Esophagus squamous epithelium (tissue), 5 donors: ENCODE results near the gene INSYN2B. TPM values are rescaled to one million over a fixed set of nuclear protein-coding genes. Genes with fewer than 3 reads are reported as not detected.
"Not testable (repeated sequence)": the region's sequence is repeated elsewhere in the genome, so short reads cannot be mapped to it uniquely, and the experiment has no call there.

Experiments used
- DNase-seq: peaks from one replicate; lab custom pipeline; 2025; lab: John Stamatoyannopoulos, UW
- H3K27ac ChIP-seq, 4 donors: fragments of 200-600 bp; sonication (generic); one replicate each; pipeline ENCODE4 v1.5.1; 2016 to 2019; ENCODE audit warnings: mild to moderate bottlenecking in 1 of 4
- H3K27me3 ChIP-seq, 4 donors: fragments of 200-600 bp; sonication (generic); 1 replicate in 3 of 4; 2 replicates in 1 of 4; pipeline versions ENCODE4 v1.5.1 to v1.6.0; 2017 to 2021; ENCODE audit warnings: antibody characterized with exemption in 1 of 4
- H3K36me3 ChIP-seq, 3 donors: fragments of 200-600 bp; sonication (generic); one replicate each; pipeline ENCODE4 v1.5.1; 2016 to 2019
- H3K4me1 ChIP-seq, 3 donors: fragments of 200-600 bp; sonication (generic); one replicate each; pipeline ENCODE4 v1.5.1; 2017 to 2019
- H3K4me3 ChIP-seq, 4 donors: fragments of 200-600 bp; sonication (generic); 1 replicate in 3 of 4; 2 replicates in 1 of 4; pipeline ENCODE4 v1.5.1; 2016 to 2019; ENCODE audit warnings: mild to moderate bottlenecking in 2 of 4, moderate library complexity in 1 of 4
- H3K9me3 ChIP-seq, 3 donors: fragments of 200-600 bp; sonication (generic); one replicate each; pipeline ENCODE4 v1.5.1; 2016 to 2019
- CTCF ChIP-seq, 6 experiments: fragments of 450-650 bp in 4 of 6; fragments of 200-600 bp in 2 of 6; sonication (generic) in 2 of 6; IDR thresholded peaks; one replicate each; pipeline ENCODE4 v1.5.1; 2016 to 2019; ENCODE audit warnings: antibody characterized with exemption in 6 of 6, mild to moderate bottlenecking in 4 of 6, moderate library complexity in 4 of 6
- POLR2A ChIP-seq, 4 donors: fragments of 450-650 bp; IDR thresholded peaks; one replicate each; pipeline ENCODE4 v1.6.1; 2017; ENCODE audit warnings: antibody characterized with exemption in 4 of 4, mild to moderate bottlenecking in 4 of 4, moderate library complexity in 3 of 4
- WGBS, 2 donors: methylation state at CpG; one replicate each; pipeline ENCODE4 v1.1.5; 2018; 5-methylcytosine and 5-hydroxymethylcytosine counted together
- intact Hi-C: fragments of 100-400 bp; cut with DNase I; formaldehyde crosslinking; loops from one replicate; pipeline ENCODE4 v1.15.0; 2022
- total RNA-seq, 4 donors: library from RNA; depleted of rRNA; stranded (reverse); fragments of >200 nt; gene quantifications; one replicate each; pipeline ENCODE4 v1.1.0, GENCODE V29; 2016
- donor health status: DM: yes; HTN: yes; CAD: no.

Gene INSYN2B
- total RNA-seq, 4 donors from 2014 or later: 0.09 TPM; not detected in 3

GRCh38 chr5:169956126-169956525 lies 24.2 kb downstream of the INSYN2B start:
- TF ChIP-seq CTCF (IDR thresholded peaks at IDR 0.05) (no peak), POLR2A (IDR thresholded peaks at IDR 0.05) (no peak)
- no peak for DNase-seq
- Histone ChIP-seq H3K36me3 (no peaks in the 10 kb centered on the region), H3K9me3 (no peaks in the 10 kb centered on the region), H3K4me3 (no peak overlapping the region), H3K27ac (no peak overlapping the region), H3K27me3 (peaks cover 0 to 3% (median 0%) of the 10 kb centered on the region in 4 donors), H3K4me1 (no peaks in the 10 kb centered on the region)
- 63 to 73% methylated on average over 3 of the region's 3 CpGs for WGBS, 2 donors
- intact Hi-C loops: no loop called here

GRCh38 chr5:169954786-169955185 lies 25.5 kb downstream of the INSYN2B start:
- Histone ChIP-seq H3K4me3 (no peak overlapping the region), H3K36me3 (no peaks in the 10 kb centered on the region), H3K9me3 (no peaks in the 10 kb centered on the region), H3K4me1 (no peaks in the 10 kb centered on the region), H3K27ac (no peak overlapping the region), H3K27me3 (peaks cover 0 to 3% (median 0%) of the 10 kb centered on the region in 4 donors)
- TF ChIP-seq POLR2A (IDR thresholded peaks at IDR 0.05) (no peak), CTCF (IDR thresholded peaks at IDR 0.05) (no peak)
- WGBS, 2 donors: 71 to 73% methylated on average over 5 to 6 of the region's 6 CpGs
- intact Hi-C loops: no loop called here
- no peak for DNase-seq

- H3K27ac ChIP-seq, DNase-seq: not testable (repeated sequence)
- WGBS, 2 donors: 61 to 64% methylated on average over 4 of the region's 4 CpGs
Measured at GRCh38 chr5:169953196-169953595, 27.1 kb downstream of the INSYN2B start.

GRCh38 chr5:169950333-169950732 lies 30.0 kb downstream of the INSYN2B start:
- 85 to 100% methylated on average over 1 to 2 of the region's 2 CpGs for WGBS, 2 donors

More at GRCh38 chr5:169953196-169953595, 27.1 kb downstream of the INSYN2B start:
- H3K36me3 ChIP-seq, intact Hi-C loops, H3K9me3 ChIP-seq, H3K4me3 ChIP-seq, H3K27me3 ChIP-seq, H3K4me1 ChIP-seq: not testable (repeated sequence)

GRCh38 chr5:169946743-169947295 lies 33.5 kb downstream of the INSYN2B start:
- no peak for DNase-seq
- Histone ChIP-seq H3K27me3 (no peaks in the 10 kb centered on the region), H3K36me3 (no peaks in the 10 kb centered on the region), H3K4me1 (peaks cover 0 to 22% (median 0%) of the 10 kb centered on the region in 3 donors), H3K9me3 (no peaks in the 10 kb centered on the region), H3K4me3 (no peak overlapping the region), H3K27ac (no peak overlapping the region)
- intact Hi-C loops: no loop called here
- 84 to 87% methylated on average over 5 of the region's 5 CpGs for WGBS, 2 donors
- TF ChIP-seq CTCF (IDR thresholded peaks at IDR 0.05) (no peak), POLR2A (IDR thresholded peaks at IDR 0.05) (no peak)

More at GRCh38 chr5:169950333-169950732, 30.0 kb downstream of the INSYN2B start:
- H3K36me3 ChIP-seq: no peaks in the 10 kb centered on the region
- intact Hi-C loops: no loop called here
- H3K9me3 ChIP-seq: no peaks in the 10 kb centered on the region
- peaks cover 0 to 11% (median 0%) of the 10 kb centered on the region in 3 donors for H3K4me1 ChIP-seq
- H3K27ac ChIP-seq: no peak overlapping the region
- H3K27me3 ChIP-seq: peaks cover 0 to 3% (median 0%) of the 10 kb centered on the region in 4 donors
- DNase-seq: no peak
- TF ChIP-seq POLR2A (IDR thresholded peaks at IDR 0.05) (no peak), CTCF (IDR thresholded peaks at IDR 0.05) (no peak)
- H3K4me3 ChIP-seq: no peak overlapping the region
